ENCODE results near the gene CDK7.
"Not testable (repeated sequence)": the region's sequence is repeated elsewhere in the genome, so short reads cannot be mapped to it uniquely, and the experiment has no call there.

CDK7 gene

GRCh38 chr5:69219939-69220338, 14.7 kb upstream of the CDK7 start:
- no peak for DNase-seq (ENCODE audit: low read depth)
- no peak overlapping the region for H3K4me3 ChIP-seq (ENCODE audit: low read depth, low read length)
- no peak for TF ChIP-seq CTCF (IDR thresholded peaks at IDR 0.05; ENCODE audit: low read depth, low read length, missing control alignments)

GRCh38 chr5:69220371-69220770, 14.3 kb upstream of the CDK7 start:
- not testable (repeated sequence) for H3K4me3 ChIP-seq (ENCODE audit: low read depth, low read length); DNase-seq (ENCODE audit: low read depth)

GRCh38 chr5:69220833-69221232, 13.9 kb upstream of the CDK7 start:
- DNase-seq (ENCODE audit: low read depth); H3K4me3 ChIP-seq (ENCODE audit: low read depth, low read length): not testable (repeated sequence)

- H3K4me3 ChIP-seq (ENCODE audit: low read depth, low read length), result no peak overlapping the region
- no peak for TF ChIP-seq CTCF (IDR thresholded peaks at IDR 0.05; ENCODE audit: low read depth, low read length, missing control alignments)
- DNase-seq (ENCODE audit: low read depth), result no peak
Measured at GRCh38 chr5:69224520-69224919, 10.2 kb upstream of the CDK7 start.

GRCh38 chr5:69225860-69226259, 8.8 kb upstream of the CDK7 start:
- no peak for TF ChIP-seq CTCF (IDR thresholded peaks at IDR 0.05; ENCODE audit: low read depth, low read length, missing control alignments)
- H3K4me3 ChIP-seq (ENCODE audit: low read depth, low read length), result no peak overlapping the region
- no peak for DNase-seq (ENCODE audit: low read depth)

- no peak for DNase-seq (ENCODE audit: low read depth)
- no peak overlapping the region for H3K4me3 ChIP-seq (ENCODE audit: low read depth, low read length)
- TF ChIP-seq CTCF (IDR thresholded peaks at IDR 0.05; ENCODE audit: low read depth, low read length, missing control alignments), result no peak
Measured at GRCh38 chr5:69230181-69230580, 4.5 kb upstream of the CDK7 start.

- no peak for TF ChIP-seq CTCF (IDR thresholded peaks at IDR 0.05; ENCODE audit: low read depth, low read length, missing control alignments)
- H3K4me3 ChIP-seq (ENCODE audit: low read depth, low read length), result no peak overlapping the region
- DNase-seq (ENCODE audit: low read depth), result no peak
Measured at GRCh38 chr5:69231281-69231680, 3.4 kb upstream of the CDK7 start.

GRCh38 chr5:69231851-69232250, 2.8 kb upstream of the CDK7 start:
- H3K4me3 ChIP-seq (ENCODE audit: low read depth, low read length), result no peak overlapping the region
- DNase-seq (ENCODE audit: low read depth), result no peak
- no peak for TF ChIP-seq CTCF (IDR thresholded peaks at IDR 0.05; ENCODE audit: low read depth, low read length, missing control alignments)

GRCh38 chr5:69236733-69237132, 2.0 kb downstream of the CDK7 start:
- not testable (repeated sequence) for DNase-seq (ENCODE audit: low read depth); H3K4me3 ChIP-seq (ENCODE audit: low read depth, low read length)
